NCI-H82 treated with DMSO at 0.1 percent for 48 hours (cell line): ENCODE results near the gene DNMT3A.

Source experiments
- DNase-seq: peaks from one replicate; lab custom pipeline; 2025; ENCODE audit not compliant: unreplicated experiment; lab: John Stamatoyannopoulos, UW

The DNMT3A gene

GRCh38 chr2:25262288-25262687 lies 79.4 kb downstream of the DNMT3A start:
- DNase-seq = no peak

- DNase-seq = no peak
Measured at GRCh38 chr2:25259737-25260124, 82.0 kb downstream of the DNMT3A start.

- DNase-seq = no peak
Measured at GRCh38 chr2:25258847-25259736, 82.6 kb downstream of the DNMT3A start.

GRCh38 chr2:25257931-25258846 lies 83.5 kb downstream of the DNMT3A start:
- no peak for DNase-seq

- no peak for DNase-seq
Measured at GRCh38 chr2:25257032-25257552, 84.6 kb downstream of the DNMT3A start.

GRCh38 chr2:25256488-25256875 lies 85.2 kb downstream of the DNMT3A start:
- DNase-seq = no peak

- no peak for DNase-seq
Measured at GRCh38 chr2:25255745-25256487, 85.8 kb downstream of the DNMT3A start.

- DNase-seq = no peak
Measured at GRCh38 chr2:25254961-25255360, 86.8 kb downstream of the DNMT3A start.

GRCh38 chr2:25253153-25253626 lies 88.5 kb downstream of the DNMT3A start:
- no peak for DNase-seq

GRCh38 chr2:25252291-25253152 lies 89.2 kb downstream of the DNMT3A start:
- DNase-seq = peak; percentile 97

- DNase-seq = no peak
Measured at GRCh38 chr2:25251422-25252273, 90.1 kb downstream of the DNMT3A start.

- DNase-seq = no peak
Measured at GRCh38 chr2:25251071-25251421, 90.7 kb downstream of the DNMT3A start.

GRCh38 chr2:25250331-25251070 lies 91.2 kb downstream of the DNMT3A start:
- DNase-seq = no peak

- DNase-seq = no peak
Measured at GRCh38 chr2:25249785-25250184, 91.9 kb downstream of the DNMT3A start.

GRCh38 chr2:25247792-25248512 lies 93.8 kb downstream of the DNMT3A start:
- no peak for DNase-seq

GRCh38 chr2:25246558-25247290 lies 95.0 kb downstream of the DNMT3A start:
- no peak for DNase-seq

GRCh38 chr2:25246001-25246400 lies 95.7 kb downstream of the DNMT3A start:
- no peak for DNase-seq
